Neural crest cell (in vitro differentiated cells): Measurements from ENCODE around the gene OR4D1. TPM values are rescaled to one million over a fixed set of nuclear protein-coding genes. Genes with fewer than 3 reads are reported as not detected.

Source experiments
- DNase-seq: peaks from one replicate; pipeline ENCODE4 v3.0.0; 2021; ENCODE audit warnings: low read depth, mixed read lengths, low spot score
- H3K27ac Mint-ChIP-seq: one replicate; pipeline ENCODE4 v1.8.0; 2021; ENCODE audit warnings: mild to moderate bottlenecking, mixed read lengths; ENCODE audit not compliant: unreplicated experiment
- H3K27me3 Mint-ChIP-seq: 2 replicates; pipeline ENCODE4 v1.8.0; 2021; ENCODE audit warnings: low read depth, mild to moderate bottlenecking, mixed read lengths
- H3K36me3 Mint-ChIP-seq: 2 replicates; pipeline ENCODE4 v1.8.0; 2021; ENCODE audit warnings: low read depth, mild to moderate bottlenecking, mixed read lengths
- H3K4me1 Mint-ChIP-seq: 2 replicates; pipeline ENCODE4 v1.8.0; 2021; ENCODE audit warnings: mixed read lengths
- H3K4me3 Mint-ChIP-seq: one replicate; pipeline ENCODE4 v1.8.0; 2021; ENCODE audit warnings: mild to moderate bottlenecking, mixed read lengths
- H3K9me3 Mint-ChIP-seq: 2 replicates; pipeline ENCODE4 v1.8.0; 2021; ENCODE audit warnings: mixed read lengths
- CTCF ChIP-seq: fragments of 200-600 bp; sonication (generic); conservative IDR thresholded peaks from 2 replicates; pipeline ENCODE4 v1.5.0; 2021; ENCODE audit warnings: antibody characterized with exemption, mild to moderate bottlenecking
- total RNA-seq: library from RNA; stranded (reverse); gene quantifications from 2 replicates; pipeline ENCODE4 v1.2.1, GENCODE V29; 2021

Gene OR4D1
- total RNA-seq, 1 donor from 2014 or later = 0.12 TPM

- Mint-ChIP-seq H3K9me3 (peaks cover 6% of the 10 kb centered on the region), H3K27me3 (peaks cover 92% of the 10 kb centered on the region), H3K36me3 (no peaks in the 10 kb centered on the region), H3K4me3 (no peak overlapping the region), H3K27ac (no peak overlapping the region), H3K4me1 (peaks cover 10% of the 10 kb centered on the region)
- no peak for TF ChIP-seq CTCF
- no peak for DNase-seq
Observed at GRCh38 chr17:58153671-58154070, 5.5 kb downstream of the OR4D1 start.

GRCh38 chr17:58156839-58157803 lies 8.9 kb downstream of the OR4D1 start:
- peaks cover 94% of the 10 kb centered on the region for H3K27me3 Mint-ChIP-seq
- peaks cover 10% of the 10 kb centered on the region for H3K4me1 Mint-ChIP-seq
- peak overlapping the region; percentile 88 for H3K4me3 Mint-ChIP-seq
- H3K36me3 Mint-ChIP-seq = no peaks in the 10 kb centered on the region
- peaks cover 6% of the 10 kb centered on the region for H3K9me3 Mint-ChIP-seq
- DNase-seq = peak; percentile 41
- H3K27ac Mint-ChIP-seq = no peak overlapping the region
- no peak for TF ChIP-seq CTCF

GRCh38 chr17:58158181-58158580 lies 10.0 kb downstream of the OR4D1 start:
- Mint-ChIP-seq H3K4me1 (peaks cover 10% of the 10 kb centered on the region), H3K9me3 (peaks cover 6% of the 10 kb centered on the region), H3K4me3 (no peak overlapping the region), H3K27ac (no peak overlapping the region), H3K36me3 (no peaks in the 10 kb centered on the region), H3K27me3 (peaks cover 92% of the 10 kb centered on the region)
- TF ChIP-seq CTCF = no peak
- DNase-seq = no peak

GRCh38 chr17:58161566-58161965 lies 13.4 kb downstream of the OR4D1 start:
- peaks cover 92% of the 10 kb centered on the region for H3K27me3 Mint-ChIP-seq
- H3K4me3 Mint-ChIP-seq = no peak overlapping the region
- H3K27ac Mint-ChIP-seq = no peak overlapping the region
- no peak for DNase-seq
- peaks cover 9% of the 10 kb centered on the region for H3K4me1 Mint-ChIP-seq
- H3K36me3 Mint-ChIP-seq = no peaks in the 10 kb centered on the region
- H3K9me3 Mint-ChIP-seq = no peaks in the 10 kb centered on the region
- no peak for TF ChIP-seq CTCF

DNA sequence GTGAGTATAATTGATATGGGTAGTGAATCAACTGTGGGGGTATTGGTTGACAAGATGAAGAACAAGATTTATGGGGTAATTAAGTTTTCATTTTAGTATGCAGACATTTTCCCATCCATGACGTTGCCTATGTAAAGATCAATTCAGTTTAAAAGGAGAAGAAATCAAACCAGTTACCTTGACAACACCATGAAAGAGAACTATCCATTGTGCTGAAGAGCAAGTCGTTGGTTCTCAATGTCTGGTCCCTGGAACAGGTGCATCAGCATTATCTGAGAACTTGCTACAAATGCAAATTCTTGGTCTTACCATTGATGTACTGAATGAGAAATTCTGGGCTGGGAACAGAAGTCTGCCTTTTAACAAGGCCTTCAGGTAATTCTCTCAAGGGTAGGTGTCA lies 17.8 kb downstream of the OR4D1 start:
- no peaks in the 10 kb centered on the region for H3K4me1 Mint-ChIP-seq
- peaks cover 2% of the 10 kb centered on the region for H3K9me3 Mint-ChIP-seq
- H3K27me3 Mint-ChIP-seq = peaks cover 97% of the 10 kb centered on the region
- no peak overlapping the region for H3K27ac Mint-ChIP-seq
- H3K36me3 Mint-ChIP-seq = no peaks in the 10 kb centered on the region
- H3K4me3 Mint-ChIP-seq = no peak overlapping the region
- no peak for DNase-seq
- TF ChIP-seq CTCF = no peak
